SK-N-SH (cell line): ENCODE measurements around the gene E4F1. TPM values are rescaled to one million over a fixed set of nuclear protein-coding genes. Genes with fewer than 3 reads are reported as not detected.

Source experiments
- CTCF ChIA-PET: fragments of 300-600, 350-600 bp; formaldehyde crosslinking; extraction: SDS; loops from one replicate; lab custom pipeline; 2021; lab: Yijun Ruan, JAX
- POLR2A ChIA-PET: fragments of 350-600 bp; sonication (Branson Sonifier 250); formaldehyde crosslinking; extraction: SDS; loops from one replicate; lab custom pipeline; 2020; ENCODE audit warnings: antibody characterized with exemption, inconsistent platforms; lab: Yijun Ruan, JAX
- DNase-seq: peaks from one replicate; pipeline ENCODE4 v3.0.0; 2012
- H2AFZ ChIP-seq: fragments of 200-600 bp; sonication (generic); 2 replicates; pipeline ENCODE4 v1.8.1; 2016; ENCODE audit warnings: antibody characterized with exemption, mild to moderate bottlenecking, low read depth
- H3F3A ChIP-seq: fragments of 200-600 bp; sonication (generic); replicated peaks from 2 replicates; pipeline ENCODE3; 2016; ENCODE audit warnings: antibody characterized with exemption, mild to moderate bottlenecking; ENCODE audit not compliant: insufficient read depth
- H3K27ac ChIP-seq, 2 experiments: fragments of 200-500 bp in 1 of 2; fragments of 200-600 bp in 1 of 2; sonication (Bioruptor generic) in 1 of 2; sonication (generic), shearing (Covaris generic) in 1 of 2; 2 replicates each; pipeline versions ENCODE4 v1.5.1 to v1.6.1; 2014 to 2016; ENCODE audit warnings: low read depth in 2 of 2, inconsistent platforms in 1 of 2, low read length in 1 of 2, mild to moderate bottlenecking in 1 of 2, mixed read lengths in 1 of 2
- H3K27me3 ChIP-seq: fragments of 200-600 bp; sonication (generic), shearing (Covaris generic); 2 replicates; pipeline ENCODE4 v1.6.1; 2016; ENCODE audit warnings: mixed run types; ENCODE audit not compliant: insufficient read depth
- H3K36me3 ChIP-seq, 2 experiments: fragments of 200-500 bp in 1 of 2; fragments of 200-600 bp in 1 of 2; sonication (Bioruptor generic) in 1 of 2; sonication (generic) in 1 of 2; replicated peaks in 1 of 2; 2 replicates each; pipeline versions ENCODE3 to v1.5.1; 2014 to 2016; ENCODE audit warnings: low read length in 1 of 2, mild to moderate bottlenecking in 1 of 2; ENCODE audit not compliant: insufficient read depth in 2 of 2, control insufficient read depth in 1 of 2
- H3K4me1 ChIP-seq, 2 experiments: fragments of 200-500 bp in 1 of 2; fragments of 200-600 bp in 1 of 2; sonication (Bioruptor generic) in 1 of 2; sonication (generic), shearing (Covaris generic) in 1 of 2; 2 replicates each; pipeline versions ENCODE4 v1.5.1 to v1.6.1; 2014 to 2016; ENCODE audit warnings: low read depth in 1 of 2, low read length in 1 of 2, mixed run types in 1 of 2; ENCODE audit not compliant: insufficient read depth in 2 of 2, control insufficient read depth in 1 of 2
- H3K4me2 ChIP-seq: fragments of 200-600 bp; sonication (generic), shearing (Covaris generic); 2 replicates; pipeline ENCODE4 v1.6.1; 2017; ENCODE audit warnings: mixed run types
- H3K4me3 ChIP-seq, 2 experiments: fragments of 200-500 bp in 1 of 2; fragments of 200-600 bp in 1 of 2; sonication (Bioruptor generic) in 1 of 2; sonication (generic), shearing (Covaris generic) in 1 of 2; 2 replicates each; pipeline versions ENCODE4 v1.5.1 to v1.8.1; 2014 to 2016; ENCODE audit warnings: low read depth in 2 of 2, inconsistent platforms in 1 of 2, low read length in 1 of 2, mild to moderate bottlenecking in 1 of 2, mixed read lengths in 1 of 2, moderate library complexity in 1 of 2
- H3K79me2 ChIP-seq: fragments of 200-600 bp; sonication (generic); 2 replicates; pipeline ENCODE4 v1.8.1; 2017; ENCODE audit warnings: mild to moderate bottlenecking; ENCODE audit not compliant: insufficient read depth
- H3K9ac ChIP-seq: fragments of 200-600 bp; sonication (generic); 2 replicates; pipeline ENCODE4 v1.6.1; 2017; ENCODE audit warnings: mixed run types
- H3K9me2 ChIP-seq: fragments of 200-600 bp; sonication (generic); 2 replicates; pipeline ENCODE4 v1.6.1; 2017; ENCODE audit warnings: mixed run types
- H3K9me3 ChIP-seq: fragments of 200-600 bp; sonication (generic); 2 replicates; pipeline ENCODE4 v1.6.1; 2017; ENCODE audit warnings: mixed run types, mild to moderate bottlenecking, moderate library complexity
- H4K20me1 ChIP-seq: fragments of 200-600 bp; sonication (generic); 2 replicates; pipeline ENCODE4 v1.6.1; 2017; ENCODE audit warnings: mild to moderate bottlenecking, mixed run types; ENCODE audit not compliant: insufficient read depth
- ELF1 ChIP-seq: IDR thresholded peaks from 2 replicates; pipeline ENCODE4 v1.4.0; 2012
- EP300 ChIP-seq, 2 experiments: IDR thresholded peaks; 2 replicates each; pipeline versions ENCODE4 v1.4.0 to v1.6.1; 2012; ENCODE audit warnings: borderline replicate concordance in 1 of 2, low read depth in 1 of 2, low read length in 1 of 2
- FOXM1 ChIP-seq: IDR thresholded peaks from 2 replicates; pipeline ENCODE4 v1.4.0; 2012; ENCODE audit warnings: low read depth, mild to moderate bottlenecking
- GABPA ChIP-seq: IDR thresholded peaks from 2 replicates; pipeline ENCODE4 v1.4.0; 2012; ENCODE audit warnings: low read depth, mild to moderate bottlenecking
- GATA2 ChIP-seq: sonication (generic); formaldehyde crosslinking; IDR thresholded peaks from 2 replicates; pipeline ENCODE4 v1.5.0; 2020; ENCODE audit warnings: mild to moderate bottlenecking, missing genetic modification reagents
- JUND ChIP-seq: IDR thresholded peaks from 2 replicates; pipeline ENCODE4 v1.4.0; 2012
- NFIC ChIP-seq: IDR thresholded peaks from 2 replicates; pipeline ENCODE4 v1.4.0; 2012; ENCODE audit warnings: borderline replicate concordance
- NRF1 ChIP-seq: IDR thresholded peaks from 2 replicates; pipeline ENCODE4 v1.6.1; 2012; ENCODE audit warnings: low read depth, mild to moderate bottlenecking, low read length
- RAD21 ChIP-seq: IDR thresholded peaks from 2 replicates; pipeline ENCODE4 v1.6.1; 2012; ENCODE audit warnings: mild to moderate bottlenecking, low read length
- RFX5 ChIP-seq: IDR thresholded peaks from 2 replicates; pipeline ENCODE4 v1.6.1; 2012; ENCODE audit warnings: mild to moderate bottlenecking, improper control_type of control experiment, low read length
- RXRA ChIP-seq: IDR thresholded peaks from 2 replicates; pipeline ENCODE4 v1.4.0; 2012; ENCODE audit warnings: low read depth, mild to moderate bottlenecking, borderline replicate concordance
- SMC3 ChIP-seq: IDR thresholded peaks from 2 replicates; pipeline ENCODE4 v1.6.1; 2012; ENCODE audit warnings: low read depth, low read length, improper control_type of control experiment
- TAF1 ChIP-seq: IDR thresholded peaks from 2 replicates; pipeline ENCODE4 v1.6.1; 2012; ENCODE audit warnings: low read depth, mild to moderate bottlenecking, low read length, moderate library complexity, borderline replicate concordance
- TCF12 ChIP-seq: IDR thresholded peaks from 2 replicates; pipeline ENCODE4 v1.4.0; 2012
- WGBS: methylation state at CpG from one replicate; pipeline ENCODE4 v1.1.6; 2017; ENCODE audit warnings: low lambda C conversion rate; 5-methylcytosine and 5-hydroxymethylcytosine counted together
- polyA plus RNA-seq, 3 experiments: library from polyadenylated mRNA; depleted of rRNA; stranded (reverse); fragments of >200 nt; gene quantifications; 2 replicates each; pipeline ENCODE4 v1.2.3, GENCODE V29; 2012
- TF ChIP-seq, protein P1 (sequence below): IDR thresholded peaks from 2 replicates; pipeline ENCODE4 v1.4.0; 2012; ENCODE audit warnings: low read depth, borderline replicate concordance
- TF ChIP-seq, protein P2 (sequence below): fragments of 200-600 bp; sonication (generic); IDR thresholded peaks from 2 replicates; pipeline ENCODE4 v1.6.1; 2017; ENCODE audit warnings: antibody characterized with exemption, mild to moderate bottlenecking, moderate library complexity
- TF ChIP-seq, protein P3 (sequence below): fragments of 150-350 bp; IDR thresholded peaks from 2 replicates; pipeline ENCODE4 v1.6.1; 2016; ENCODE audit warnings: mild to moderate bottlenecking, low read depth, low read length
- TF ChIP-seq, protein P4 (sequence below): IDR thresholded peaks from 2 replicates; pipeline ENCODE4 v1.4.0; 2012; ENCODE audit warnings: low read depth
- TF ChIP-seq, protein P5 (sequence below): IDR thresholded peaks from 2 replicates; pipeline ENCODE4; 2012

E4F1 gene
- polyA plus RNA-seq, 1 of the 3 experiments (the other 2 are of a cell fraction) = 33.0 TPM

DNA sequence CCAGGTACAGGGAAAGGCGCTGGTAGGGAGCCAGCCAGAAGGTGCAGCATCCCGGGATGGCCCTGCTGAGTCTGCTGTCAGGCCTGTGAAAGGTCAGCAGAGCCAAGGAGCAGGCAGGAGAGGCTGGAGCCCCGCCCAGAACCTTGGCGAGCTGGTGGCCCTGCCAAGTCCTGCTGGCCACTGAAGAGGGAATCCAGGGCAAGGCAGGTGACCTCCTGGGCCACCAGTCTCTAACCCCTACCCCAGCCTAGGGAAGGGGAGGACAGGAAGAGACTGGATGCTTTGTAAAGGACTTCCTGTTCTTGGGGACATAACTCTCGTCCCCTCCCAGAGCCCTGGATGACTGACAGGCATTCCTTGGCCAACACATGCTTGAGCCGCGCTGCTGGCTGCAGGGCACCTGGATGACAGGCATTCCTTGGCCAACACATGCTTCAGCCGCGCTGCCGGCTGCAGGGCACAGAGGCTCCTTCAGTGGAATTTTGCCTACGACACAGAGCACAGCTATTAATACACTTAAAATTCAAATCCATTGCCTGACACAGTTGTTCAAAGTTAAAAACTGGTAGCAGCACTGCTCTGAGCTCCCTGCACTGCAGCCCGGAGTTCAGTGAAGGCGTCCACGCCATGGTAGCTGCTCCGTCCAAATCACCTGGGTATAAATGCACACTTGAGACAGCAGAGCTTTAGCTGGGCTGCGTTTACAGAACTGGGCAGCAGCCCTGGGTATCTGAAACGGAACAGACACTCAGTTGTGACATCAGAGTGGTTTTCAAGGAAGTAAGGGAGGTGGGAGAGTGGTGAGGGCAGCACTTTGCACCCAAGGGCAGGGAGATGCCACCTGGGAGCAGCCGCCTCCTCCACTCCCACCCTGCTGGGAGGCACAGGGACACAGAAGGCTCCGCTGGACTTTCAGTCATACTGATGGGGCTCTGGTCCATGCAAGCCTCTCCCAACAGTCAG lies 10.7 kb upstream of the E4F1 start:
- POLR2A ChIA-PET = no interaction called here

More for the DNA sequence above, 10.7 kb upstream of the E4F1 start:
- peaks cover 0 to 30% of the 10 kb centered on the region in 2 experiments for H3K36me3 ChIP-seq
- WGBS = 80% methylated on average over 15 of the region's 19 CpGs
- H4K20me1 ChIP-seq = peaks cover 11% of the 10 kb centered on the region; the same call in 1 of the 2 replicates
- TF ChIP-seq, protein P1, sequence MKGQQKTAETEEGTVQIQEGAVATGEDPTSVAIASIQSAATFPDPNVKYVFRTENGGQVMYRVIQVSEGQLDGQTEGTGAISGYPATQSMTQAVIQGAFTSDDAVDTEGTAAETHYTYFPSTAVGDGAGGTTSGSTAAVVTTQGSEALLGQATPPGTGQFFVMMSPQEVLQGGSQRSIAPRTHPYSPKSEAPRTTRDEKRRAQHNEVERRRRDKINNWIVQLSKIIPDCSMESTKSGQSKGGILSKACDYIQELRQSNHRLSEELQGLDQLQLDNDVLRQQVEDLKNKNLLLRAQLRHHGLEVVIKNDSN = no peak
- TF ChIP-seq EP300 (IDR thresholded peaks at IDR 0.05; ENCODE audit: borderline replicate concordance in 1 of 2, low read depth in 1 of 2, low read length in 1 of 2) = no peak
- TF ChIP-seq SMC3 = no peak
- TF ChIP-seq, protein P2, sequence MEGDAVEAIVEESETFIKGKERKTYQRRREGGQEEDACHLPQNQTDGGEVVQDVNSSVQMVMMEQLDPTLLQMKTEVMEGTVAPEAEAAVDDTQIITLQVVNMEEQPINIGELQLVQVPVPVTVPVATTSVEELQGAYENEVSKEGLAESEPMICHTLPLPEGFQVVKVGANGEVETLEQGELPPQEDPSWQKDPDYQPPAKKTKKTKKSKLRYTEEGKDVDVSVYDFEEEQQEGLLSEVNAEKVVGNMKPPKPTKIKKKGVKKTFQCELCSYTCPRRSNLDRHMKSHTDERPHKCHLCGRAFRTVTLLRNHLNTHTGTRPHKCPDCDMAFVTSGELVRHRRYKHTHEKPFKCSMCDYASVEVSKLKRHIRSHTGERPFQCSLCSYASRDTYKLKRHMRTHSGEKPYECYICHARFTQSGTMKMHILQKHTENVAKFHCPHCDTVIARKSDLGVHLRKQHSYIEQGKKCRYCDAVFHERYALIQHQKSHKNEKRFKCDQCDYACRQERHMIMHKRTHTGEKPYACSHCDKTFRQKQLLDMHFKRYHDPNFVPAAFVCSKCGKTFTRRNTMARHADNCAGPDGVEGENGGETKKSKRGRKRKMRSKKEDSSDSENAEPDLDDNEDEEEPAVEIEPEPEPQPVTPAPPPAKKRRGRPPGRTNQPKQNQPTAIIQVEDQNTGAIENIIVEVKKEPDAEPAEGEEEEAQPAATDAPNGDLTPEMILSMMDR = no peak
- TF ChIP-seq, protein P3, sequence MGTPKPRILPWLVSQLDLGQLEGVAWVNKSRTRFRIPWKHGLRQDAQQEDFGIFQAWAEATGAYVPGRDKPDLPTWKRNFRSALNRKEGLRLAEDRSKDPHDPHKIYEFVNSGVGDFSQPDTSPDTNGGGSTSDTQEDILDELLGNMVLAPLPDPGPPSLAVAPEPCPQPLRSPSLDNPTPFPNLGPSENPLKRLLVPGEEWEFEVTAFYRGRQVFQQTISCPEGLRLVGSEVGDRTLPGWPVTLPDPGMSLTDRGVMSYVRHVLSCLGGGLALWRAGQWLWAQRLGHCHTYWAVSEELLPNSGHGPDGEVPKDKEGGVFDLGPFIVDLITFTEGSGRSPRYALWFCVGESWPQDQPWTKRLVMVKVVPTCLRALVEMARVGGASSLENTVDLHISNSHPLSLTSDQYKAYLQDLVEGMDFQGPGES = no peak
- TF ChIP-seq, protein P4, sequence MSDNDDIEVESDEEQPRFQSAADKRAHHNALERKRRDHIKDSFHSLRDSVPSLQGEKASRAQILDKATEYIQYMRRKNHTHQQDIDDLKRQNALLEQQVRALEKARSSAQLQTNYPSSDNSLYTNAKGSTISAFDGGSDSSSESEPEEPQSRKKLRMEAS = no peak
- no peak for TF ChIP-seq GATA2 (CRISPR knock-in tag)
- no peak for TF ChIP-seq RXRA
- no peak for TF ChIP-seq NRF1
- no peak for TF ChIP-seq ELF1
- no peak for TF ChIP-seq GABPA
- TF ChIP-seq, protein P5, sequence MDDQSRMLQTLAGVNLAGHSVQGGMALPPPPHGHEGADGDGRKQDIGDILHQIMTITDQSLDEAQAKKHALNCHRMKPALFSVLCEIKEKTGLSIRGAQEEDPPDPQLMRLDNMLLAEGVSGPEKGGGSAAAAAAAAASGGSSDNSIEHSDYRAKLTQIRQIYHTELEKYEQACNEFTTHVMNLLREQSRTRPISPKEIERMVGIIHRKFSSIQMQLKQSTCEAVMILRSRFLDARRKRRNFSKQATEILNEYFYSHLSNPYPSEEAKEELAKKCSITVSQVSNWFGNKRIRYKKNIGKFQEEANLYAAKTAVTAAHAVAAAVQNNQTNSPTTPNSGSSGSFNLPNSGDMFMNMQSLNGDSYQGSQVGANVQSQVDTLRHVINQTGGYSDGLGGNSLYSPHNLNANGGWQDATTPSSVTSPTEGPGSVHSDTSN = no peak
- TF ChIP-seq TAF1 = no peak
- TF ChIP-seq TCF12 = no peak
- no peak for TF ChIP-seq NFIC
- no peak for TF ChIP-seq RFX5
- no peak for TF ChIP-seq JUND
- no peak for TF ChIP-seq RAD21
- TF ChIP-seq FOXM1 = no peak
- H3K9me3 ChIP-seq = no peaks in the 10 kb centered on the region
- no peak for DNase-seq
- H3K27me3 ChIP-seq = no peaks in the 10 kb centered on the region
- peaks cover 4% of the 10 kb centered on the region for H3F3A ChIP-seq
- no peaks in the 10 kb centered on the region for H3K9me2 ChIP-seq
- peaks cover 11 to 22% of the 10 kb centered on the region in 2 experiments; a peak in 2 of 4 replicates for H3K4me1 ChIP-seq
- peak overlapping the region; percentile 66 to 85 for H3K4me3 ChIP-seq
- H3K27ac ChIP-seq = no peak overlapping the region; a peak in 1 of 4 replicates
- peaks cover 19% of the 10 kb centered on the region for H3K79me2 ChIP-seq
- peak overlapping the region; percentile 54; the same call in 1 of the 2 replicates for H3K9ac ChIP-seq
- CTCF ChIA-PET = interaction anchor here (1.2 kb wide), 1 partner anchor 18 kb away, joined by 4 read pairs; no protein-coding TSS in a partner anchor
- no peak overlapping the region for H2AFZ ChIP-seq
- H3K4me2 ChIP-seq = peak overlapping the region; percentile 92
